Endothelial cell of umbilical vein (primary cell): ENCODE results near the gene JHY. TPM values are rescaled to one million over a fixed set of nuclear protein-coding genes. Genes with fewer than 3 reads are reported as not detected.

ENCODE experiments used
- BruUV-seq: library from RNA; stranded (reverse); fragments of 400-500 nt; replicated peaks from 2 replicates; lab custom pipeline; 2021; lab: Mats Ljungman, UMichigan
- CTCF ChIA-PET: fragments of 300-600, 350-600 bp; sonication (Branson Sonifier 250); formaldehyde crosslinking; loops from one replicate; lab custom pipeline; 2021; ENCODE audit warnings: antibody characterized with exemption, inconsistent platforms; lab: Charles Lee
- POLR2A ChIA-PET: fragments of 300-600, 350-600 bp; sonication (Branson Sonifier 250); formaldehyde crosslinking; loops from one replicate; lab custom pipeline; 2021; ENCODE audit warnings: antibody characterized with exemption, inconsistent platforms; lab: Charles Lee
- DNase-seq: peaks from one replicate; pipeline ENCODE4 v3.0.0-alpha.2; 2011; ENCODE audit warnings: low read depth, low spot score
- FAIRE-seq: peaks from 2 replicates; lab custom pipeline; 2011; peaks lifted over from hg19 to GRCh38; lab: Jason Lieb, UNC
- H2AFZ ChIP-seq: 2 replicates; pipeline ENCODE4 v1.6.0; 2012; ENCODE audit warnings: low read depth, low read length, control low read depth, inconsistent platforms
- H3K27ac ChIP-seq: 2 replicates; pipeline ENCODE4 v1.5.1; 2011; ENCODE audit warnings: low read depth, mild to moderate bottlenecking, control low read depth, low read length, moderate library complexity; ENCODE audit not compliant: insufficient read depth
- H3K27me3 ChIP-seq, 2 experiments: 2 replicates each; pipeline versions ENCODE4 v1.6.0 to v1.6.1; 2011; ENCODE audit warnings: low read length in 2 of 2, mixed read lengths in 1 of 2; ENCODE audit not compliant: control insufficient read depth in 2 of 2, insufficient read depth in 2 of 2
- H3K36me3 ChIP-seq, 2 experiments: 2 replicates in 1 of 2; 3 replicates in 1 of 2; pipeline ENCODE4 v1.5.1; 2011; ENCODE audit warnings: low read length in 2 of 2, mild to moderate bottlenecking in 1 of 2, moderate library complexity in 1 of 2; ENCODE audit not compliant: control insufficient read depth in 2 of 2, insufficient read depth in 2 of 2; ENCODE audit errors: extremely low read depth in 1 of 2
- H3K4me1 ChIP-seq: 3 replicates; pipeline ENCODE4 v1.5.1; 2011; ENCODE audit warnings: mild to moderate bottlenecking, low read length; ENCODE audit not compliant: control insufficient read depth, insufficient read depth; ENCODE audit errors: extremely low read depth
- H3K4me2 ChIP-seq: 2 replicates; pipeline ENCODE4 v1.6.1; 2011; ENCODE audit warnings: low read length, control low read depth, mixed read lengths; ENCODE audit not compliant: insufficient read depth
- H3K4me3 ChIP-seq, 3 experiments: fragments of 200-600 bp in 1 of 3; sonication (generic), shearing (Covaris generic) in 1 of 3; replicated peaks in 1 of 3; 2 replicates each; pipeline ENCODE4 v1.5.1; 2011 to 2016; ENCODE audit warnings: control low read depth in 3 of 3, low read length in 3 of 3, mild to moderate bottlenecking in 2 of 3, inconsistent platforms in 1 of 3, low read depth in 1 of 3, moderate library complexity in 1 of 3; ENCODE audit not compliant: insufficient read depth in 1 of 3
- H3K79me2 ChIP-seq: 2 replicates; pipeline ENCODE4 v1.6.0; 2012; ENCODE audit warnings: low read length, inconsistent platforms; ENCODE audit not compliant: control insufficient read depth, insufficient read depth
- H3K9ac ChIP-seq: replicated peaks from 2 replicates; pipeline ENCODE3; 2011; ENCODE audit warnings: low read length, control low read depth; ENCODE audit not compliant: insufficient read depth; ENCODE audit errors: extremely low read depth
- H3K9me1 ChIP-seq: replicated peaks from 3 replicates; pipeline ENCODE4 v1.6.0; 2011; ENCODE audit warnings: mild to moderate bottlenecking, low read length; ENCODE audit not compliant: control insufficient read depth, insufficient read depth; ENCODE audit errors: extremely low read depth
- H3K9me3 ChIP-seq: replicated peaks from 2 replicates; pipeline ENCODE4 v1.5.1; 2012; ENCODE audit warnings: low read length, inconsistent platforms; ENCODE audit not compliant: control insufficient read depth, insufficient read depth
- H4K20me1 ChIP-seq: replicated peaks from 2 replicates; pipeline ENCODE3; 2011; ENCODE audit warnings: mild to moderate bottlenecking, low read length; ENCODE audit not compliant: control insufficient read depth, insufficient read depth; ENCODE audit errors: extremely low read depth
- EZH2 ChIP-seq: IDR thresholded peaks from 2 replicates; pipeline ENCODE4 v1.6.1; 2012; ENCODE audit warnings: borderline replicate concordance, low read depth, mild to moderate bottlenecking, moderate library complexity, low read length, inconsistent platforms; ENCODE audit not compliant: severe bottlenecking
- FOS ChIP-seq: IDR thresholded peaks from 2 replicates; pipeline ENCODE4 v1.6.1; 2011; ENCODE audit warnings: mild to moderate bottlenecking, low read length, moderate library complexity, borderline replicate concordance; ENCODE audit not compliant: insufficient read depth
- GATA2 ChIP-seq: IDR thresholded peaks from 2 replicates; pipeline ENCODE4 v1.7.0; 2011; ENCODE audit warnings: low read depth, mild to moderate bottlenecking, moderate library complexity, mixed read lengths, low read length; ENCODE audit not compliant: insufficient read length, insufficient read depth
- JUN ChIP-seq: IDR thresholded peaks from 2 replicates; pipeline ENCODE4 v1.6.1; 2011; ENCODE audit warnings: borderline replicate concordance, low read depth; ENCODE audit not compliant: insufficient read length, insufficient read depth
- MAX ChIP-seq: IDR thresholded peaks from 2 replicates; pipeline ENCODE4 v1.6.1; 2011; ENCODE audit not compliant: insufficient read depth, insufficient read length
- MYC ChIP-seq: IDR thresholded peaks from one replicate; pipeline ENCODE4 v1.6.1; 2011; ENCODE audit warnings: mild to moderate bottlenecking, low read depth, low read length
- POLR2A ChIP-seq: IDR thresholded peaks from 2 replicates; pipeline ENCODE4 v1.6.1; 2012; ENCODE audit warnings: low read depth, mild to moderate bottlenecking, control low read depth, low read length
- POLR2AphosphoS5 ChIP-seq: IDR thresholded peaks from 2 replicates; pipeline ENCODE4 v1.6.1; 2012; ENCODE audit warnings: low read depth, mild to moderate bottlenecking, control low read depth, low read length, moderate library complexity; ENCODE audit not compliant: insufficient read depth
- dilution Hi-C: fragments of 300-500 bp; cut with MboI; formaldehyde crosslinking; loops from one replicate; pipeline ENCODE4 v1.15.0; 2019; ENCODE audit warnings: low sequenced_read_pairs; ENCODE audit not compliant: extremely low pct_ligation_motif_present
- intact Hi-C: fragments of 100-400 bp; cut with micrococcal nuclease; formaldehyde crosslinking; loops from one replicate; pipeline ENCODE4 v1.10.0; 2022
- polyA plus RNA-seq, 4 experiments: library from polyadenylated mRNA; depleted of rRNA in 3 of 4; stranded (reverse) in 3 of 4; unstranded in 1 of 4; fragments of >200 nt; gene quantifications; 2 replicates each; pipeline versions ENCODE4 v1.2.1 to v1.2.3, GENCODE V29; 2011 to 2012; ENCODE audit warnings: missing spikeins in 1 of 4
- total RNA-seq: library from RNA; stranded (reverse); gene quantifications from 2 replicates; pipeline ENCODE4 v1.2.3, GENCODE V29; 2021
- TF ChIP-seq, protein P1 (sequence below), 2 donors: IDR thresholded peaks; 1 replicate in 1 of 2; 2 replicates in 1 of 2; pipeline ENCODE4 v1.5.1; 2011; ENCODE audit warnings: low read length in 2 of 2, mild to moderate bottlenecking in 2 of 2, moderate library complexity in 2 of 2, control low read depth in 1 of 2, inconsistent platforms in 1 of 2, low read depth in 1 of 2; ENCODE audit not compliant: insufficient read depth in 1 of 2; ENCODE audit errors: extremely low read depth in 1 of 2

Gene JHY
- total and polyA plus RNA-seq, 2 donors (not counting 3 experiments of a cell fraction or from before 2014, with no cell fraction given), result 1.8 to 3.9 TPM

- POLR2A ChIA-PET, result no interaction called here
- FAIRE-seq (no peak), DNase-seq (no peak)
- Histone ChIP-seq H3K27ac (no peak overlapping the region), H4K20me1 (no peaks in the 10 kb centered on the region), H3K4me3 (no peak overlapping the region), H3K9me3 (no peaks in the 10 kb centered on the region), H3K79me2 (no peaks in the 10 kb centered on the region), H3K27me3 (no peaks in the 10 kb centered on the region), H3K4me1 (no peaks in the 10 kb centered on the region), H3K36me3 (no peaks in the 10 kb centered on the region), H2AFZ (no peak overlapping the region), H3K4me2 (no peak overlapping the region), H3K9ac (no peak overlapping the region), H3K9me1 (no peaks in the 10 kb centered on the region)
- CTCF ChIA-PET, result interaction anchor here (0.8 to 1.6 kb wide), 9 partner anchors 9 to 90 kb away, joined by 3 to 10 read pairs (median 3); no protein-coding TSS in a partner anchor
- intact Hi-C loops (no loop called here), dilution Hi-C loops (no loop called here)
- TF ChIP-seq, protein P1, sequence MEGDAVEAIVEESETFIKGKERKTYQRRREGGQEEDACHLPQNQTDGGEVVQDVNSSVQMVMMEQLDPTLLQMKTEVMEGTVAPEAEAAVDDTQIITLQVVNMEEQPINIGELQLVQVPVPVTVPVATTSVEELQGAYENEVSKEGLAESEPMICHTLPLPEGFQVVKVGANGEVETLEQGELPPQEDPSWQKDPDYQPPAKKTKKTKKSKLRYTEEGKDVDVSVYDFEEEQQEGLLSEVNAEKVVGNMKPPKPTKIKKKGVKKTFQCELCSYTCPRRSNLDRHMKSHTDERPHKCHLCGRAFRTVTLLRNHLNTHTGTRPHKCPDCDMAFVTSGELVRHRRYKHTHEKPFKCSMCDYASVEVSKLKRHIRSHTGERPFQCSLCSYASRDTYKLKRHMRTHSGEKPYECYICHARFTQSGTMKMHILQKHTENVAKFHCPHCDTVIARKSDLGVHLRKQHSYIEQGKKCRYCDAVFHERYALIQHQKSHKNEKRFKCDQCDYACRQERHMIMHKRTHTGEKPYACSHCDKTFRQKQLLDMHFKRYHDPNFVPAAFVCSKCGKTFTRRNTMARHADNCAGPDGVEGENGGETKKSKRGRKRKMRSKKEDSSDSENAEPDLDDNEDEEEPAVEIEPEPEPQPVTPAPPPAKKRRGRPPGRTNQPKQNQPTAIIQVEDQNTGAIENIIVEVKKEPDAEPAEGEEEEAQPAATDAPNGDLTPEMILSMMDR (IDR thresholded peaks at IDR 0.05; ENCODE audit: extremely low read depth in 1 of 2, insufficient read depth in 1 of 2, low read depth in 1 of 2, low read length in 2 of 2), result no peak
- TF ChIP-seq GATA2 (no peak), POLR2AphosphoS5 (no peak), MAX (no peak), POLR2A (no peak), EZH2 (no peak), FOS (no peak), JUN (no peak), MYC (no peak)
- BruUV-seq, result no TSS peak
Observed at GRCh38 chr11:122933416-122933815, 50.9 kb downstream of the JHY start.
